HEK293T (cell line): Measurements from ENCODE around the gene KIF21A.

Source experiments
- CTCF ChIA-PET: fragments of 350-600 bp; formaldehyde crosslinking; extraction: SDS; loops from one replicate; lab custom pipeline; 2021; ENCODE audit warnings: antibody characterized with exemption, inconsistent platforms; lab: Yijun Ruan, JAX
- POLR2A ChIA-PET: fragments of 350-600 bp; formaldehyde crosslinking; extraction: SDS; loops from one replicate; lab custom pipeline; 2020; ENCODE audit warnings: antibody characterized with exemption, inconsistent platforms; lab: Yijun Ruan, JAX
- DNase-seq: peaks from one replicate; pipeline ENCODE4 v3.0.0; 2012; ENCODE audit warnings: mixed read lengths; ENCODE audit errors: extremely low spot score
- ARNT ChIP-seq: fragments of 450-650 bp; IDR thresholded peaks from 2 replicates; pipeline ENCODE4 v1.6.1; 2017; ENCODE audit warnings: mild to moderate bottlenecking
- BHLHE40 ChIP-seq: fragments of 450-650 bp; IDR thresholded peaks from 2 replicates; pipeline ENCODE4 v1.6.1; 2016; ENCODE audit warnings: mild to moderate bottlenecking, moderate library complexity, borderline replicate concordance
- CTBP1 ChIP-seq: fragments of 450-650 bp; IDR thresholded peaks from 2 replicates; pipeline ENCODE4 v1.6.1; 2016; ENCODE audit warnings: borderline replicate concordance
- ELF4 ChIP-seq: fragments of 450-650 bp; IDR thresholded peaks from 2 replicates; pipeline ENCODE4 v1.6.1; 2017; ENCODE audit warnings: antibody characterized with exemption
- FOXA1 ChIP-seq: fragments of 450-650 bp; IDR thresholded peaks from 2 replicates; pipeline ENCODE4 v1.6.1; 2016; ENCODE audit warnings: mild to moderate bottlenecking
- FOXK2 ChIP-seq: fragments of 450-650 bp; IDR thresholded peaks from 2 replicates; pipeline ENCODE4 v1.6.1; 2016; ENCODE audit warnings: mild to moderate bottlenecking
- FOXM1 ChIP-seq: fragments of 450-650 bp; IDR thresholded peaks from 2 replicates; pipeline ENCODE4 v1.6.1; 2017; ENCODE audit warnings: mild to moderate bottlenecking, borderline replicate concordance
- HDGF ChIP-seq: fragments of 450-650 bp; IDR thresholded peaks from 2 replicates; pipeline ENCODE4 v1.6.1; 2017; ENCODE audit warnings: antibody characterized with exemption, borderline replicate concordance
- L3MBTL2 ChIP-seq: fragments of 450-650 bp; conservative IDR thresholded peaks from 2 replicates; pipeline ENCODE4 v1.6.1; 2016; ENCODE audit warnings: mild to moderate bottlenecking
- LEF1 ChIP-seq: fragments of 450-650 bp; IDR thresholded peaks from 2 replicates; pipeline ENCODE4 v1.6.1; 2017; ENCODE audit warnings: mild to moderate bottlenecking, borderline replicate concordance
- NFRKB ChIP-seq: fragments of 450-650 bp; IDR thresholded peaks from 2 replicates; pipeline ENCODE4 v1.6.1; 2016; ENCODE audit warnings: mild to moderate bottlenecking, moderate library complexity
- PKNOX1 ChIP-seq: fragments of 450-650 bp; IDR thresholded peaks from 2 replicates; pipeline ENCODE4 v1.6.1; 2016
- SP1 ChIP-seq: fragments of 450-650 bp; IDR thresholded peaks from 2 replicates; pipeline ENCODE4 v1.6.1; 2017
- SUZ12 ChIP-seq: fragments of 450-650 bp; IDR thresholded peaks from 2 replicates; pipeline ENCODE4 v1.6.1; 2016; ENCODE audit warnings: mild to moderate bottlenecking
- TARDBP ChIP-seq: fragments of 450-650 bp; IDR thresholded peaks from 2 replicates; pipeline ENCODE4 v1.6.1; 2016
- ZNF384 ChIP-seq: fragments of 450-650 bp; IDR thresholded peaks from 2 replicates; pipeline ENCODE4 v1.6.1; 2016

Gene KIF21A

GRCh38 chr12:39467432-39467870 lies 24.5 kb upstream of the KIF21A start:
- no peak for DNase-seq
- CTCF ChIA-PET, result no interaction called here
- POLR2A ChIA-PET, result no interaction called here
- TF ChIP-seq NFRKB (no peak), ELF4 (no peak), L3MBTL2 (no peak)

GRCh38 chr12:39464976-39465695 lies 22.2 kb upstream of the KIF21A start:
- TF ChIP-seq FOXA1, result no peak
- no peak for TF ChIP-seq CTBP1
- no peak for TF ChIP-seq FOXM1
- TF ChIP-seq ARNT, result no peak
- no peak for TF ChIP-seq SUZ12
- no peak for TF ChIP-seq PKNOX1
- no peak for TF ChIP-seq L3MBTL2
- no peak for TF ChIP-seq NFRKB
- TF ChIP-seq SP1, result no peak
- TF ChIP-seq HDGF, result no peak
- TF ChIP-seq LEF1, result no peak
- TF ChIP-seq BHLHE40, result no peak
- no peak for TF ChIP-seq ELF4
- no peak for DNase-seq
- ChIA-PET CTCF (no interaction called here), POLR2A (no interaction called here)

GRCh38 chr12:39461059-39461458 lies 18.1 kb upstream of the KIF21A start:
- POLR2A ChIA-PET, result no interaction called here
- TF ChIP-seq SUZ12, result no peak
- no peak for TF ChIP-seq FOXA1
- no peak for TF ChIP-seq NFRKB

GRCh38 chr12:39459027-39459434 lies 16.1 kb upstream of the KIF21A start:
- ChIA-PET POLR2A (no interaction called here), CTCF (no interaction called here)
- no peak for DNase-seq
- TF ChIP-seq SUZ12, result no peak

More at GRCh38 chr12:39461059-39461458, 18.1 kb upstream of the KIF21A start:
- no peak for DNase-seq
- CTCF ChIA-PET, result no interaction called here

- no peak for TF ChIP-seq HDGF
- ChIA-PET POLR2A (no interaction called here), CTCF (no interaction called here)
- no peak for DNase-seq
Observed at GRCh38 chr12:39451977-39452376, 9.1 kb upstream of the KIF21A start.

GRCh38 chr12:39448038-39448437 lies 5.1 kb upstream of the KIF21A start:
- ChIA-PET POLR2A (no interaction called here), CTCF (no interaction called here)
- no peak for TF ChIP-seq FOXM1
- no peak for TF ChIP-seq BHLHE40
- no peak for TF ChIP-seq SP1
- no peak for TF ChIP-seq SUZ12
- TF ChIP-seq HDGF, result no peak
- TF ChIP-seq FOXA1, result no peak
- no peak for TF ChIP-seq NFRKB
- TF ChIP-seq L3MBTL2, result no peak
- no peak for TF ChIP-seq CTBP1
- no peak for TF ChIP-seq TARDBP
- TF ChIP-seq LEF1, result no peak
- TF ChIP-seq FOXK2, result no peak
- TF ChIP-seq ZNF384, result no peak
- DNase-seq, result no peak

- no peak for TF ChIP-seq PKNOX1
- no peak for TF ChIP-seq TARDBP
- no peak for TF ChIP-seq NFRKB
- no peak for TF ChIP-seq BHLHE40
- TF ChIP-seq SUZ12, result no peak
- TF ChIP-seq FOXA1, result no peak
- no peak for TF ChIP-seq ZNF384
- no peak for TF ChIP-seq HDGF
- TF ChIP-seq LEF1, result no peak
- no peak for TF ChIP-seq ELF4
- TF ChIP-seq CTBP1, result no peak
- no peak for TF ChIP-seq L3MBTL2
- TF ChIP-seq FOXK2, result no peak
- TF ChIP-seq FOXM1, result no peak
- TF ChIP-seq ARNT, result no peak
- POLR2A ChIA-PET, result interaction anchor here (0.6 kb wide), 1 partner anchor 16 kb away, joined by 3 read pairs; no protein-coding TSS in a partner anchor
- no peak for DNase-seq
- CTCF ChIA-PET, result no interaction called here
Observed at GRCh38 chr12:39443929-39444209, 949 bp upstream of the KIF21A start.

GRCh38 chr12:39442831-39443080 lies 164 bp downstream of the KIF21A start:
- ChIA-PET CTCF (no interaction called here), POLR2A (interaction anchor here (1.0 to 1.2 kb wide), 2 partner anchors 110 to 177 kb away, joined by 3 to 4 read pairs; partner anchors contain the start of gene ABCD2)
- TF ChIP-seq LEF1 (no peak), SUZ12 (no peak), ARNT (no peak), ZNF384 (no peak), BHLHE40 (no peak), HDGF (no peak), TARDBP (no peak), FOXM1 (no peak), FOXA1 (no peak), L3MBTL2 (no peak), SP1 (no peak), ELF4 (no peak), CTBP1 (no peak)
- DNase-seq, result no peak
